Ovary (tissue), 9 donors: ENCODE data around the gene PADI4. TPM values are rescaled to one million over a fixed set of nuclear protein-coding genes. Genes with fewer than 3 reads are reported as not detected.

Experiments used
- DNase-seq, 5 donors: peaks; one replicate each; pipeline ENCODE4 v3.0.0-alpha.2; 2019 to 2020
- H3K27ac ChIP-seq, 2 donors: fragments of 200-600 bp; one replicate each; pipeline versions ENCODE4 v1.5.1 to v1.8.0; 2019 to 2022
- H3K27me3 ChIP-seq: fragments of 200-600 bp; one replicate; pipeline ENCODE4 v1.8.0; 2022
- H3K36me3 ChIP-seq: fragments of 200-600 bp; sonication (generic); one replicate; pipeline ENCODE4 v1.5.1; 2019
- H3K4me1 ChIP-seq: one replicate; pipeline ENCODE4 v1.8.1; 2013; ENCODE audit warnings: mild to moderate bottlenecking, moderate library complexity; ENCODE audit not compliant: insufficient read depth
- H3K4me3 ChIP-seq: fragments of 200-600 bp; sonication (generic); one replicate; pipeline ENCODE4 v1.5.1; 2017
- H3K9me3 ChIP-seq, 2 donors: fragments of 200-600 bp in 1 of 2; sonication (generic) in 1 of 2; one replicate each; pipeline versions ENCODE4 v1.5.1 to v1.8.1; 2013 to 2019; ENCODE audit warnings: mild to moderate bottlenecking in 1 of 2, moderate library complexity in 1 of 2
- CTCF ChIP-seq, 3 donors: fragments of 450-650 bp in 2 of 3; fragments of 200-600 bp in 1 of 3; IDR thresholded peaks; one replicate each; pipeline versions ENCODE4 v1.5.1 to v1.8.0; 2016 to 2022; ENCODE audit warnings: antibody characterized with exemption in 3 of 3, mild to moderate bottlenecking in 1 of 3
- EP300 ChIP-seq: sonication (generic); formaldehyde crosslinking; IDR thresholded peaks from one replicate; pipeline ENCODE4 v1.6.1; 2017; ENCODE audit warnings: antibody characterized with exemption
- POLR2A ChIP-seq: fragments of 450-650 bp; IDR thresholded peaks from one replicate; pipeline ENCODE4 v1.6.1; 2017; ENCODE audit warnings: antibody characterized with exemption, mild to moderate bottlenecking, moderate library complexity
- WGBS, 3 donors: extraction: QIAGEN DNeasy Blood & Tissue Kit in 1 of 3; methylation state at CpG; one replicate each; pipeline versions ENCODE4 v1.1.5 to v1.1.7; 2013 to 2017; 5-methylcytosine and 5-hydroxymethylcytosine counted together
- intact Hi-C, 4 donors: fragments of 100-400 bp; cut with DNase I; formaldehyde crosslinking; loops; one replicate each; pipeline versions ENCODE4 v1.11.0 to v1.15.1; 2022 to 2023
- polyA plus RNA-seq, 2 donors: library from polyadenylated mRNA; stranded (reverse); fragments of 200-250 nt in 1 of 2; fragments of 350-450 nt in 1 of 2; fragmentation: Illumina TruSeq in 1 of 2; extraction: RNeasy Lipid Tissue Mini Kit (QIAGEN cat#74804) in 1 of 2; gene quantifications; one replicate each; pipeline ENCODE4 v1.2.3, GENCODE V29; 2013 to 2014
- total RNA-seq, 7 donors: library from RNA; depleted of rRNA in 2 of 7; stranded (reverse); fragments of >200 nt in 2 of 7; fragmentation: NEBNext Ultra II Directional in 3 of 7; extraction: Animal tissue kit (Norgen Biotek cat#: 25700) in 3 of 7; gene quantifications; one replicate each; pipeline versions ENCODE4 v1.1.0 to v1.2.4, GENCODE V29; 2016 to 2023
- donor health status: DM: no; HTN: no; CAD: no; lungs with moderate emphysema.
- donor health status: DM: no; HTN: no; CAD: no.
- donor health status: Bipolar disorder and iron deficiency.
- donor health status: DM: yes; HTN: yes; CAD: no.
- donor health status: DM: no; HTN: no; CAD: no.
- donor health status: DM: yes; HTN: yes; CAD: no.

PADI4 gene
- total and polyA plus RNA-seq, 9 donors, result 0.10 to 1.8 (median 0.25) TPM; not detected in 3

- intact Hi-C loops, result no loop called here
- DNase-seq, result no peak
- Histone ChIP-seq H3K27me3 (no peaks in the 10 kb centered on the region), H3K9me3 (no peaks in the 10 kb centered on the region), H3K27ac (no peak overlapping the region), H3K36me3 (no peaks in the 10 kb centered on the region), H3K4me1 (no peaks in the 10 kb centered on the region), H3K4me3 (no peak overlapping the region)
- no peak for TF ChIP-seq POLR2A
- TF ChIP-seq CTCF (IDR thresholded peaks at IDR 0.05), result no peak
- TF ChIP-seq EP300, result no peak
- 49 to 56% (median 50%) methylated on average over 12 of the region's 12 CpGs for WGBS, 3 donors
Measured at GRCh38 chr1:17356387-17357026, 48.5 kb downstream of the PADI4 start.

- Histone ChIP-seq H3K36me3 (no peaks in the 10 kb centered on the region), H3K27me3 (no peaks in the 10 kb centered on the region), H3K4me3 (no peak overlapping the region), H3K9me3 (no peaks in the 10 kb centered on the region), H3K27ac (no peak overlapping the region), H3K4me1 (no peaks in the 10 kb centered on the region)
- intact Hi-C loops, result no loop called here
- 65 to 78% (median 76%) methylated on average over 4 of the region's 4 CpGs for WGBS, 3 donors
- TF ChIP-seq CTCF (IDR thresholded peaks at IDR 0.05), result no peak
- no peak for TF ChIP-seq EP300
- TF ChIP-seq POLR2A, result no peak
- no peak for DNase-seq
Measured at GRCh38 chr1:17358557-17358956, 50.6 kb downstream of the PADI4 start.

- no peak for TF ChIP-seq POLR2A
- TF ChIP-seq CTCF (IDR thresholded peaks at IDR 0.05), result no peak
- TF ChIP-seq EP300, result no peak
- intact Hi-C loops, result no loop called here
- 54 to 63% (median 58%) methylated on average over 11 of the region's 11 CpGs for WGBS, 3 donors
- H3K9me3 ChIP-seq, result no peaks in the 10 kb centered on the region
- no peaks in the 10 kb centered on the region for H3K27me3 ChIP-seq
- DNase-seq, result no peak
- H3K36me3 ChIP-seq, result no peaks in the 10 kb centered on the region
- H3K4me3 ChIP-seq, result no peak overlapping the region
- no peak overlapping the region for H3K27ac ChIP-seq
- H3K4me1 ChIP-seq, result no peaks in the 10 kb centered on the region
Measured at GRCh38 chr1:17359031-17359430, 51.0 kb downstream of the PADI4 start.

GRCh38 chr1:17359808-17360207 is 51.8 kb downstream of the PADI4 start:
- Histone ChIP-seq H3K4me1 (no peaks in the 10 kb centered on the region), H3K27ac (no peak overlapping the region), H3K27me3 (no peaks in the 10 kb centered on the region), H3K4me3 (no peak overlapping the region), H3K9me3 (no peaks in the 10 kb centered on the region), H3K36me3 (no peaks in the 10 kb centered on the region)
- DNase-seq, result no peak
- 86 to 90% (median 87%) methylated on average over 9 of the region's 9 CpGs for WGBS, 3 donors
- TF ChIP-seq POLR2A, result no peak
- TF ChIP-seq EP300, result no peak
- TF ChIP-seq CTCF (IDR thresholded peaks at IDR 0.05), result no peak
- intact Hi-C loops, result no loop called here
